Motor neuron (in vitro differentiated cells): ENCODE data around the gene GCA. TPM values are rescaled to one million over a fixed set of nuclear protein-coding genes. Genes with fewer than 3 reads are reported as not detected.

Experiments
- ATAC-seq, 8 experiments: fragments of 200-7000 bp; cut with Tn5 transposase; replicated peaks in 6 of 8; 2 replicates each; pipeline ENCODE4 v1.8.0; 2021; ENCODE audit warnings: mild to moderate bottlenecking in 8 of 8, moderate library complexity in 8 of 8
- H3K27ac ChIP-seq, 2 donors: fragments of 250-450 bp; sonication (Bioruptor Pico); 2 replicates each; pipeline ENCODE4 v1.9.0; 2021; ENCODE audit warnings: antibody characterized with exemption in 2 of 2, mild to moderate bottlenecking in 2 of 2, moderate library complexity in 1 of 2
- H3K4me1 ChIP-seq, 2 donors: fragments of 250-450 bp; sonication (Bioruptor Pico); replicated peaks in 1 of 2; 2 replicates each; pipeline ENCODE4 v1.6.1; 2021; ENCODE audit warnings: antibody characterized with exemption in 2 of 2, mild to moderate bottlenecking in 2 of 2, moderate library complexity in 1 of 2
- H3K4me3 ChIP-seq, 5 donors: fragments of 250-450 bp; sonication (Bioruptor Pico); 2 replicates each; pipeline ENCODE4 v1.9.0; 2021; ENCODE audit warnings: antibody characterized with exemption in 5 of 5, mild to moderate bottlenecking in 5 of 5, moderate library complexity in 4 of 5
- WGBS, 10 experiments: fragments of 450-650 bp; shearing (Covaris generic); methylation state at CpG; one replicate each; pipeline ENCODE4 v1.0.0; 2022; 5-methylcytosine and 5-hydroxymethylcytosine counted together
- in situ Hi-C, 9 experiments: fragments of 400-800 bp; cut with MboI; loops; one replicate each; pipeline ENCODE4 v1.15.0; 2021; ENCODE audit warnings: low sequenced_read_pairs in 9 of 9, low pct_unique_long_range_greater_than_20kb in 2 of 9; ENCODE audit not compliant: unreplicated experiment in 9 of 9
- total RNA-seq, 8 experiments: library from RNA; unstranded; fragments of 300-600 nt; gene quantifications; 2 replicates each; pipeline versions ENCODE4 v1.2.3 to v1.2.4, GENCODE V29; 2022

Gene GCA
- total RNA-seq, 8 experiments from 2014 or later: 1.5 to 25.2 (median 13.1) TPM

- ATAC-seq: no peak
- no peak overlapping the region for H3K4me3 ChIP-seq
- no peak overlapping the region for H3K27ac ChIP-seq
- 0 to 100% (median 90%) methylated on average over 1 to 4 of the region's 4 CpGs; no CpG with 5 or more reads in 1 of the 10 experiments for WGBS, 10 experiments
- H3K4me1 ChIP-seq: no peaks in the 10 kb centered on the region
- in situ Hi-C loops: no loop called here
These were observed 46.9 kb downstream of the GCA start for GRCh38 chr2:162390801-162391200.

GRCh38 chr2:162400336-162400735 is 56.4 kb downstream of the GCA start:
- H3K4me1 ChIP-seq: no peaks in the 10 kb centered on the region
- no peak overlapping the region for H3K27ac ChIP-seq
- no peak overlapping the region for H3K4me3 ChIP-seq
- in situ Hi-C loops: no loop called here
- no peak for ATAC-seq
- WGBS, 10 experiments: 28 to 100% (median 93%) methylated on average over 1 to 3 of the region's 3 CpGs; no CpG with 5 or more reads in 3 of the 10 experiments

GRCh38 chr2:162401871-162402270 is 57.9 kb downstream of the GCA start:
- WGBS, 10 experiments: 23 to 100% (median 86%) methylated on average over 1 to 2 of the region's 2 CpGs; no CpG with 5 or more reads in 1 of the 10 experiments
- ATAC-seq: no peak
- Histone ChIP-seq H3K4me1 (peaks cover 0 to 11% of the 10 kb centered on the region in 2 donors), H3K27ac (no peak overlapping the region), H3K4me3 (no peak overlapping the region)
- in situ Hi-C loops: no loop called here

GRCh38 chr2:162403884-162404283 is 60.0 kb downstream of the GCA start:
- no peak overlapping the region for H3K27ac ChIP-seq
- ATAC-seq: peak in 2 of 8 experiments; percentile 43 to 63
- WGBS, 10 experiments: 50 to 90% (median 78%) methylated on average over 1 of the region's 1 CpG; no CpG with 5 or more reads in 4 of the 10 experiments
- H3K4me1 ChIP-seq: peaks cover 0 to 17% of the 10 kb centered on the region in 2 donors
- H3K4me3 ChIP-seq: no peak overlapping the region
- in situ Hi-C loops: no loop called here

Other genes starting within 250 kb of the GCA start
- under 1 TPM in 2 of 8 experiments, not detected in 6; 0.54 to 0.56 TPM for gene GCG, start 191.9 kb upstream of the GCA start, total RNA-seq
- gene FAP, start 100.7 kb upstream of the GCA start, total RNA-seq: 100 to 1,000 TPM in 1 of 8 experiments, 10 to 100 TPM in 3, under 1 TPM in 3, not detected in 1; 0.11 to 274 (median 12.7) TPM
- gene IFIH1, start 25.4 kb upstream of the GCA start, total RNA-seq: 10 to 100 TPM in 4 of 8 experiments, under 1 TPM in 4; 0.18 to 35.4 (median 5.5) TPM